Effector CD4-positive, alpha-beta T cell (primary cell): ENCODE results near the gene TSPAN3.

Experiments used
- DNase-seq: peaks from one replicate; pipeline ENCODE4 v3.0.0-alpha.2; 2020

The TSPAN3 gene

GRCh38 chr15:77021803-77022381 is 49.0 kb downstream of the TSPAN3 start:
- peak; percentile 38 for DNase-seq

- DNase-seq, result no peak
Observed at GRCh38 chr15:77021088-77021481, 49.8 kb downstream of the TSPAN3 start.

- no peak for DNase-seq
Observed at GRCh38 chr15:77020348-77021087, 50.4 kb downstream of the TSPAN3 start.

GRCh38 chr15:77019521-77020331 is 51.2 kb downstream of the TSPAN3 start:
- DNase-seq, result no peak

- DNase-seq, result no peak
Observed at GRCh38 chr15:77018796-77019505, 52.0 kb downstream of the TSPAN3 start.

- no peak for DNase-seq
Observed at GRCh38 chr15:77017761-77018720, 52.9 kb downstream of the TSPAN3 start.

GRCh38 chr15:77017091-77017660 is 53.7 kb downstream of the TSPAN3 start:
- DNase-seq, result no peak

GRCh38 chr15:77016321-77016695 is 54.6 kb downstream of the TSPAN3 start:
- no peak for DNase-seq

GRCh38 chr15:77015646-77016320 is 55.1 kb downstream of the TSPAN3 start:
- DNase-seq, result no peak

- no peak for DNase-seq
Observed at GRCh38 chr15:77014132-77015081, 56.5 kb downstream of the TSPAN3 start.

- DNase-seq, result peak; percentile 72
Observed at GRCh38 chr15:77013776-77014131, 57.2 kb downstream of the TSPAN3 start.

GRCh38 chr15:77012868-77013267 is 58.0 kb downstream of the TSPAN3 start:
- DNase-seq, result peak; percentile 35

GRCh38 chr15:77012117-77012712 is 58.7 kb downstream of the TSPAN3 start:
- no peak for DNase-seq

GRCh38 chr15:77010857-77011256 is 60.1 kb downstream of the TSPAN3 start:
- DNase-seq, result no peak

- DNase-seq, result no peak
Observed at GRCh38 chr15:77010312-77010686, 60.6 kb downstream of the TSPAN3 start.

GRCh38 chr15:77009646-77010311 is 61.1 kb downstream of the TSPAN3 start:
- no peak for DNase-seq

- DNase-seq, result no peak
Observed at GRCh38 chr15:77009176-77009575, 61.7 kb downstream of the TSPAN3 start.

GRCh38 chr15:77004189-77004588 is 66.7 kb downstream of the TSPAN3 start:
- DNase-seq, result no peak
